Measurements from ENCODE around the gene ZPLD1.

The ZPLD1 gene

DNA sequence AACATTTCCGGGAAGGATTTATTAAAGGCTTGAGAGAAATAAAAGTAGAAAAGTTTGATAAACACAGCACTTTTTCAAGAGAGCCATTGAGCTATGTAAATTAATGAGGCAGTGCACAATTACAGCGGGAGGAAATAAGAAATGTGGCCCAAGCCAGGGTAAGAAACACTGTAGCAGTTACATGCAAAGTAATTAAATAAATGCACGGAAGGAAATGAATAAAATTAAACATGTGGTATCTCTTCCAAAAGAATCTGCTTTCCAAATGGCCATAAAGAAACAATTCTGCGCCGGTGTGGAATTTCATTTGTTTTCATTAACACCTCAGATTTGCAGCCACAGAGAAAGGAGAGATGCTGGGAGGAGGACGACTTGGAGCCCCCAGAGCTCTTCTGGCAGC lies 35.3 kb downstream of the ZPLD1 start:
- no peak for DNase-seq

DNA sequence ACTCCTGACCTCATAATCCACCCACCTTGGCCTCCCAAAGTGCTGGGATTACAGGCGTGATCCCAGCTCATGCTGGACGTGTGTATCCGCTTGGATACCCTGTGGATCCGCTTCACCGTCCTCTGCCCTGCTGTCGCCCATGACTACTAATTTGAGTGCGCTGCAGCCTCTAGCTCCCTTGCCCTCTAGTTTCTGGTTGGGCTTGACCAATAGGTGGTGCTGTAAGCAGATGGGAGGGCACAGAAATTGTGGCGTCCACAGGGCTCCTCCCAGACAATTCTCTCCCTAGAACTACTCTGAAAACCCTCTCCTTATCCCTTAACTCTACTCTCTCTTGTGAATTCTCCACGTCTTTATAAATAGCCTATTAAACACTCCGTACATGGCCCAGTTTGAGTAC lies 36.2 kb downstream of the ZPLD1 start:
- no peak for DNase-seq

DNA sequence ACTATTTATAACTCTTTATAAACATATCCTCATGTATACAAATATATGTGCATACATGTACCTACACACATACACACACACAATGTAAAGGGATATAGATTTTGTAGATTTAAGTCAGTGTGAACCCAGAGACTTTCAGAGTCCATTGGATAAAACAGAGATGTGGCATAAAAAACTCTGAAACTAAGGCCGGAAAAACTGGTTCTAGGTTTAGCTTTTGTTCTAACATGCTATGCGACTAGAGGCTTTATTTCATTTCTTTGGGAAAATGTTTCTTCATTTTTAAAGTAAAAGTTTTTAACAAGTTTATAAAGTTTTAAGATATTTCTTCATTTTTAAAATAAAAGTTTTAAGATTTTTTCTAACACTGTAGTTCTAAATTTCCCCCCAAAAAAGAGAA lies 36.7 kb downstream of the ZPLD1 start:
- no peak for DNase-seq

DNA sequence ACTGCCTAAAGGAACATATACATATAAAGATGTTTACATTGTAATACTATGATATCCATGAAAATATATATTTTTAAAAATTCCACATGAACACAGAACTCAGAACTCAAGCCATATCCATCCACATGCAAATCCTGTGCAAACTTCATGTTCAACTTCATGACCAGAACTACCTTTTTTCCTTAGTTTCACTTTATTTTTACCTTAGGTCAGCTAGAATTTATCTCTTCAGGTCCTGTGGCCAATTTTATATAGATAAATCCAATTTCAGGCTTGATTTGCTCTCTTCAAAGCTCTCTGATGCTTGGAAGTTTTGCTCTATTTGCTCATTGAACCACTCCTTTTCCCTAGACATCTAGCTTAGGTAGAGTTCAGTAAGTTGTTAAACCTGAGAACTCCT lies 38.8 kb downstream of the ZPLD1 start:
- DNase-seq = no peak

DNA sequence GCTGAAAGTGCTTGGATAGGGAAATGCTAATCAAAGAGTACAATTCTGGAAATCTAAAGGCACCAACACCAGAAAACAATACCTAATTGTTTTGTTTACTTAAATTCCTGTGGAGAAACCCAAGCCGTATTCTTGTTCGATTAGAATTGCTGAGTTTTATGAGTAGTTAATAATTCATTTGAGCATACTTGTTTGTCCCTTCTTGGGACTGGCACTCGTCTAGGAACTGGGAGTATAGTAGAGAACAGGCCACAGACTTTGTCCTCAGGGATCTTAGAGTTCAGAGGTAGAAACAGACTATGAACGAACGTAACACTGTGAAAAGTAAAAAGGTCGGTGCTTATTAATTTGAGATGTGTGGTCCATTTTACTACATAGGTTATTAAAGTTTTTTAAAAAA lies 39.4 kb downstream of the ZPLD1 start:
- no peak for DNase-seq

DNA sequence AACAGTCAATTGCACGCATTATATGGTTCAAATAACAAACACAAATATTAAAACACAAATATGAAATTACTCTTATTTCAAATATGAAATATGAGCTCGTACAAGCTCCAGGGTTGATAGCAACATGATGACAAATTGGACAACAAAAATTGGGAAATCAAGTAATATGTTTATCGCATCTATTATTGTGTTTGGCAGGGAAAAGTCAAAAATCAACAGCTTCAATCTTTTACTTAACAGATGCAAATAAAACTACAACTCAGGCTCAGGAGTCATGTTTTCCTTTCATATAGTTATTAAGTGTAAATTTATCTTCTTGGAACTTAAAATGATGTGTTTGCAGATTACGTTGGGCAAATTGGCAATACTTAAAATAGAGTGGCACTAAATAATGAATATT lies 41.4 kb downstream of the ZPLD1 start:
- DNase-seq = no peak

DNA sequence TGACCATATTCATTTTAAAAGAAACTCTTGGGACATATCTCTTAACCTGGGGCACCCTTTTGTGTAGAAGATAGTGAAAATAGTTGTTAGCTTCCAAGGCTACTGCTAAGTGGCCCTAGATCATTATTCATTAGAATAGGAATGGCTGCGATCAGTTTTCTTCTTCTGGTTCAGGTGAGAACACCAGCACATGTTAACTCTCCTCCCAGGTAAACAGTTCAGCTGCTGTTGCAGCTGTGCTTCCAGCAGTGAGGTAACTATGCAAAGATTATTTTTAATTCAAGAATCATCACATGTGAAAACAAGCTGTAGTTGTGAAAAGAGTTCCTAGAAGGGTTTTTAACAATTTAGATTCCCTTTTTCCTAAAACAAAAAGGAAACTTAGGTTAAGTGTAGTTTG lies 43.3 kb downstream of the ZPLD1 start:
- DNase-seq = no peak

DNA sequence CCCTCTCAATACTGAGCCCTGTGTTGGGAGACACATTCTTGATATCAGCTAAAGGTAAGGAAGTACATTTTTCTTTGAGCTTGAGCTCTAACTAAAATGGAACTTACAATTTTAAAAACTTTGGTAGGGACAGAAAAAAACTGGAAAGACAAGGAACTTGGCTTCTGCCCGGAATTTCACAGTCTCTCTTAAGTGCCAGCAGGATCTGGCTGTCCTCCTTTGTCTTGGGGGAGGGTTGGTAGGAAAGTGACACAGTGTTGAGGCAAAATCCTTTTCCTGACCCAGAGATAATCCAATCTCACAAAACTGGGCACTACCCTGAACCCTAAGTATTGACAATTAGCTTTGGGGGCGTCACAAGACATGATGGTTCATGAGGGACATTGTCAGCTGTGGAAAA lies 45.3 kb downstream of the ZPLD1 start:
- DNase-seq = peak; percentile 79

DNA sequence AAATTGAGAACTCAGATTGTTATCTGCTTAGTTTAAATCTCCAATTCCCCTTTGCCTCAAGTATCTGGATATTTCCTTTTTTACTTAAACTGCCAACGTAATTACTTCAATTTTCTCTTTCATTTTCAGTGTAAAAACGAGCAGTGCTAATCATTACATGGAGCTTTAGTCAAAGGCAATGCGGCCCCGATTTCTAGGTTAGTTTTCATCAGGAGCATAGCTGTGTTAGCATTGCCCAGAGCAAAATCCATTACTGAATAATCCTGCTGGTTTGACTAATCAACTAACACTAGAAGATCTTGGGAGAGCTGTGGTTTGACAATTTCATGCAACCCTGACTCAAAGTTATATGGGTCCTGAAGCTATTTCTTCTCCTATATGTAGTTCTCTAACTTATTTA lies 46.2 kb downstream of the ZPLD1 start:
- DNase-seq = peak; percentile 73

DNA sequence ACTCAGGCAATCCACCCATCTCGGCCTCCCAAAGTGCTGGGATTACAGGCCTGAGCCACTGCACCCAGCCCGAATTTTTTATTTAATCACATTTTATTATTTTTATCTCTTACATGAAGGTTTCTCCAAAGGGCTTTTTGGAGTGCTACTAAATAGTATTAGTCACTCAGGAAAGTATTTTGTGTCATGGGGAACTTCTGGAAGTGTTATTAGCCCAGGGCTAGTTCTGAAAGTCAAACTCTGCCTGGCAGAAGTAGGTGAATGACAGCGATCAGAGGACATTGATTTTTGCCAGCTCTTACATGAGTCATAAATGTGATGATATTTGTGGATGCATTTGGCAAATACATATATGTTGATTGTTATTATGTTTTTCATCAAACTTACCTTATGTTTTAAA lies 48.7 kb downstream of the ZPLD1 start:
- DNase-seq = peak; percentile 74

DNA sequence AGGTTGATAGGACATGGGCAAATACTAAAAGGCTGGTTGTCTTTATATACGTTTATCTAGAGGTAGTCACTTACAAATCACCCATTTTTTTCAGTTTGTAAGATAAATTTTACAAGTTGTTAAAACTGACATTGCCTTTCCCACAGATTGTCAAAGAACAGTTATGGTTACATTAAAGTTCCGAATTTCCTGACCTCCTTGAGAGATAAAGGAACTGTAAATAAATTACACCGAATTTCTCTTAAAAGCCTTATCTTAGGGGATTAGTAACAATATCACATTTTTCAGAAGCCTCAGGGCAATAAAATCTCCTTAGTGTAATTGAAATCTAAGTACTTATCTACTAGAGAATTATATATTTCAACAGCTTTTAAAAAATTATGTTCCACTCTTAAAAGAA lies 49.5 kb downstream of the ZPLD1 start:
- peak; percentile 56 for DNase-seq

DNA sequence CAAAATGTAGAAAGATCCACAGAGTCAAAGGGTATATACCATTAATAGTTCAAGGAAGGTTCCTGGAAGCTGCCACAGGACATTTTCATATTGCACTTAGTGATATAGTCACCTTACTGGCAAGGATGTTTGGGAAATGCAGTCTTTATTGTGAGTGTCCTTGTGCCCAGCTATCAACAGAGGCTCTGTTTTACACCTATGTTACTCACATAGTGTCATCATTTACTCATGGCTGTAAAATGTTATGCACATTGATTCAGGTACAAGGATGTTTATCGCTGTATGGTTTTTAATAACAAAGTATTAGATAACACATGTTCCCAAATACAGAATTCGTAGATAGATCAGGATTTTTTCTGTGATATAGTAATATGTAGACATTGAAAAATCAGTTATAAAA lies 50.9 kb downstream of the ZPLD1 start:
- DNase-seq = no peak

DNA sequence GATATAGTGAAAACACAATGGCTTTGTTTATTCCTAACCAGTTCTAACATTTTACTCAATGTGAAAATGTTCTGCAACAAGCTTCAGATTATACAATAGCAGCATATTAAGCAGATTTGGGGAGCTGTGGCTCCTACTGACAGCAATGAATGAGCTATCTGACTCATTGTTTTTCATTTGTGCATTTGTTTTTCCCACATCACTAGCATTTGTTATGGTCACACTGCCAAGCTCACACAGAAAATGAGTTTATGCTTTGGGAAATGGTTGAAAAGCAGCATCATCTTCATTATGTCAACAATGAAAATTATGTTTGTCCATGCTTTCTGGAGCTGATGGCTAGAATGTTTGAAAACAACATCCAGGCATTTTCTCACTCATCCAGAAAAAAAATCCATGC lies 53.5 kb downstream of the ZPLD1 start:
- no peak for DNase-seq

DNA sequence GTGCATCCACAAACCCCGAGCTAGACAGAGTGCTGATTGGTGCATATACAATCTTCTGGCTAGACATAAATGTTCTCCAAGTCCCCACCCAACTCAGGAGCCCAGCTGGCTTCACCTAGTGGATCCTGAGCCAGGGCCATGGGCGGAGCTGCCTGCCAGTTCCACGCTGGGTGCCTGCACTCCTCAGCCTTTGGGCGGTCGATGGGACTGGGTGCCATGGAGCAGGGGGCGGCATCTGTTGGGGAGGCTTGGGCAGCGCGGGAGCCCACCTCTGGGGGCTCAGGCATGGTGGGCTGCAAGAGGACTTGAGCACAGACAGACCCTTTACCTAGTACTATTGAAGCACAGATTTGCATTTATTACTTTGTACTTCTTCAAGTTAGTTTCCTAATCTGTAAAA lies 57.5 kb downstream of the ZPLD1 start:
- DNase-seq = no peak

DNA sequence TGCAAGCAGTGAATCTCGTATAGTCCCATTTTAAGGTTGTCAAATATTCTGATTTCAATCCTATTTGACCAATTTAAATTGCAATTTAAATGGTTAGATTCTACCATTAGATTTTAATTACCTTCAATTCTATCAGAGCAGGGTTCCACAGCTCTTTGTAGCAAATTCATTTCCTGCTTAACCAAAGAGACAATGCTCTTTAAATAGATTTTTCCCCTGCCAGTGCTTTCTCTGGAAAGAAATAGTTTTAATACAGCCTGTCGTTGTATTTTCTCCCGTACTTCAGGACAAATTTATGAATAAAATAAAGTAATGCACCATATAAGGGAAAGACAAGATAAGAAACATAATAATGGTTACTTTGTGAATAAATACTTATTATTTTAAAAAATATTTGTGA lies 62.8 kb downstream of the ZPLD1 start:
- DNase-seq = no peak

DNA sequence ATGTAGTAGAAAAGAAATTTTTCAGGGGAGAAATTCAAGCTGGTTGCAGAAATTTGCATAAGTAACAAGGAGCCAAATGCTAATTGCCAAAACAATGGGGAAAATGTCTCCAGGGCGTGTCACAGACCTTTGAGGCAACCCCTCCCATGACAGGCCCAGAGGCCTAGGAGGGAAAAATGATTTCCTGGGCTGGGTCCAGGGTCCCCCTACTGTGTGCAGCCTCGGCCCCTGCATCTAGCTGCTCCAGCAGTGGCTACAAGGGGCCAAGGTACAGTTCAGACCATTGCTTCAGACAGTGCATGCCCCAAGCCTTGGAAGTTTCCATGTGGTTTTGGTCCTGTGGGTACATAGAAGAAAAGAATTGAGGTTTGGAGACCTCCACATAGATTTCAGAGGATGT lies 70.7 kb downstream of the ZPLD1 start:
- DNase-seq = no peak

DNA sequence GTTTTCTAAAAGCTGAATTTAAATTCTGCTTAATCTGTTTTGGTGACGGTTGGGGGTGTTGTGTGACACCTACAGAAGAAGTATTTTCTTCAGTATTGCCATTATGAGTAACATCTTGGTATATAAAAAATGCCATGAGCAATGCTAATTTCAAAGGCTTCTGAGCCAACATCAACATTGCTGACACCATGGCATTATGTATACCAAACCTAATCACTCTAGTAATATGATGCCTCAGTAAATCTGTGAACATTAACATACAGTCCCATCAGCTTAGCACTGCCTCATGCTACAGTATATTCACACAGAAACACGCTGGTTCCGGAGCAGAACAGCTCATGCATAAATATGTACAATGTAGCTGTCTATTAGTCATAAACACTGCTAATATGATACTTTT lies 75.8 kb downstream of the ZPLD1 start:
- DNase-seq = peak; percentile 21

DNA sequence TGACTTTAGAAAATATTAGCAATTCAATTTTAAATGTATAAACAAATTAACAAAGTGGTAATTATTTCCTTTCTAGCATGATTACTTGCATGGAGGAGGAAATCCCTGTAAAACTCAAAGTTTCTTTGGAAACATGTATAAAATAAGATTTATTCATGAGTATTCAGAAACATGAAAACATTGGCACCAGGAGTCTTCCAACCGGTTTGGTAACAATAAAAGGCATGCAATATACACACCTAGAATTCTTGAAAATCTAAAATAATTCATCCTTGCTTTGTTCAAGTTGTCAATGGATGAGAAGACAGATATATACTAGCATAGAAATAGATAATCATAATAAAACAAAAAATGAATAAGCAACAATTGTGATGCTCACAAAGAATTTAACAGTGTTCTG lies 76.4 kb downstream of the ZPLD1 start:
- no peak for DNase-seq

DNA sequence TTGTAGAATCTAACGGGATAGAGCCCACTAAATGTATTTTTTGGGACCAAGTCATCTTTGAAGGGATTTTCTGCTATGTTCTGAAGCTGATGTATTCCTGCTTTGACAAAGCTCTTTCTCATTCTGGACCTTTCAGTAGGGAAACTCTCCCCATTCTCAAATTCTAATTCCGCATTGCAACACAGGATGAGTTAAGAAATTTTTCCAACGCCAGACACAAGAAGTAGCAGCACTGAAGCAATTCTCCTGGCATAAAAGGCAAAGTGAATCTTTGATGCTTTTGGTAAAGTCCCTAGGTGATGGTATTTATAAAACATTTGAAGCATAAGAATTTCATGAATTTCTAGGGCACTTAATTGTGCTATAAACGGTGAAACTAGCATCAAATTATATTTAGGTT lies 76.8 kb downstream of the ZPLD1 start:
- no peak for DNase-seq

DNA sequence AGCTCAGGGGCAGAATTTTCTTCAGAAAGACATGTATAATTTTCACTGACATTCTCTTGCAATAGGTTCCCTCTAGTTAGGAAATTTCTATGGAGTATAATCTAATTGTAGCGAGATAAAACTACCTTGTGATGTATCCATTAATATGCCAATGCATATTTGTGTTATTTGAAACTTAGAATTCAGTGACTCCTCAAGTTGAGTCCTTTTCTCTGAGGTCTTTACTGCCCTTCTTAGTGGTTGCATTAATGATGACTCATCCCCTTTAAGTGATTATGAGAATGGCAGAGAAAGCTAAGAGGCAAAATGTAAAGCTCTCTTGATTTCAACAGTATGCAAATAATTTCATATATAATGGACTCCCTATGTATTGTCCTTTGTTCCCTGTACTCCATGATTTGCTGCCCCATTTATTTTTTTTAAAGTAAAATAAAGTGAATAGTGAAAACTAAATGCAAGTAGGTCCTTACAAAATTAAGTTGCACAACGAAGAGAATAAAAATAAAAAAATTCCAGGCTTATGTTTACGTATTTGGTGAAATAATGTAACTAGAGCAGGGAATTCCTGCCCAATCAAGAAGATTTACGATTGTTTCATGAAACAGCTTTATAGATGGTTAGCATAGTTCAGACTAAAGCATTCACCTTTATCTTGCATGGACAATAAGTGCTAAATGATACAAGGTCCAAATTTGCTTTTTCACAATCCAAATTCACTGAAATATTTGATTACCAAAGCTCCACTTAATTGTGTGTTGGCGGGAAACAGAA lies 78.1 kb downstream of the ZPLD1 start:
- peak; percentile 44 for DNase-seq

DNA sequence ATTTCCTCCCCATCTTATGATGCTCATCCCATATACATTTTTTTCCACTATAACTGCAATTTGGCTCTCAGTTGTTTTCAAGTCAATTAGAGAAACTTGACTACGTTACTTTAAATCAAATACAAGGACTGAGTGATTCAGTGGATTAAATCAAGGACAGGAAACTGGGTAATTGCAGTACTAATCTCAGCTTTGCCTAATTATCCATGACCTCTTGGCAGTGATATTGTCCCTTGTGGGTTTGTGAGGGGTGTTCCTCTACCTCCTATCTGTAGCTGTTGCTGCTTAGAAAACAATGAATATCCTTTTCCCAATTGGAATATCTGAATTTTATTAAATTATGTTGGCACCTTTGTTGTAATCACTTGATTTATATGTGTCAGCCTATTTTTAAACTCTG lies 79.4 kb downstream of the ZPLD1 start:
- peak; percentile 94 for DNase-seq

DNA sequence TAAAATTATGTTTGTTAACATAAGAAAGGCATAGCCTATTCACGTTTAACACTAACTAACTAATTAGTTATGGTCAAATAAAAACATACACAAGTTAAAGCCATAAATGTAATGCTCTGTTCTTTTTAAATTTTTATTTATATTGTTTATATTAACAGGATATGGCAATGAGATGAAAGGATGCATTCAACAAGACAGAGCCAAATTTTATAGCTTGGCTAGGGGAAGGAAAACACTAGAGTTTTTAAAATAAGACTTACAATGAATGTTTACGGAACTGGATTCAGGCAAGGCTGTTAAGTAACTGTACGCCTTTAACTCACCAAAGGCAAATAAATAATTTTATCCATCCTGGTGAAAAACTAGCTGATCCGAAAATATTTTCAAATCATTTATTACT lies 86.4 kb downstream of the ZPLD1 start:
- DNase-seq = no peak

DNA sequence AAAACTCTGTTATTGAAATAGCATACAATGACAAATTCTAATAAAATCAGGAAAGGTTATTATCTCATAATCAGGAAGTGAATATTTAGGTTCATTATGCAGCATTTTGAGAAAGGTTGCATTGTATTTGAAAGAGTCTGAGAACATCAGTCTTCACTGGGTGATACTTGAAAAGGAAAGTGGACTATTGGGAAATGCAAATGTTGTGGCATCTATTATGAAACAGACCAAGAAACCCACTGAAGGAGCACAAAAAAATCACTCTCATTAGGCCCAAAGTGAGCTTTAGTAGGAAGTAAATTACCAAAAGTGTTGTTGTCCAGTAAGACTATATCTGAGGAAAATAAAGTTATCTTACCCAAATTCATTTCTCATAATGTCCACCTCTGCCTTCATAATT lies 90.8 kb downstream of the ZPLD1 start:
- no peak for DNase-seq

DNA sequence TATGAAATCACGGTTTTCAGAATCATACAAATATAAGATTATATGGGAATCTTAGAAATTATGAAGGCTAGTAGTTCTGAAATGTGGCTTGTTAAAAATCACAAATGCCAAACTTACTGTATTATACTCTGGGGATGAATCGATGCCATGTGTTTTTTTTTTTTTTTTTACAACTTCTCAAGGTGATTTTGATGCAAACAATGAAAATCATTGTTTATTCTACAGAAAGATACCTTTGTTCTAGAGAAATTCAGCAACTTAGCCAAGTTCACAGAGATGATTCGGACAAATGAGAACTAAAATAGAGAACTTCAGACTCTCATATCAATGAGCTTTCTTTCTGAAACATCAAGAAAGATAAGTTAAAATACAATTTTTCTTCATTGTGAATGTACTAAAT lies 92.0 kb downstream of the ZPLD1 start:
- no peak for DNase-seq

DNA sequence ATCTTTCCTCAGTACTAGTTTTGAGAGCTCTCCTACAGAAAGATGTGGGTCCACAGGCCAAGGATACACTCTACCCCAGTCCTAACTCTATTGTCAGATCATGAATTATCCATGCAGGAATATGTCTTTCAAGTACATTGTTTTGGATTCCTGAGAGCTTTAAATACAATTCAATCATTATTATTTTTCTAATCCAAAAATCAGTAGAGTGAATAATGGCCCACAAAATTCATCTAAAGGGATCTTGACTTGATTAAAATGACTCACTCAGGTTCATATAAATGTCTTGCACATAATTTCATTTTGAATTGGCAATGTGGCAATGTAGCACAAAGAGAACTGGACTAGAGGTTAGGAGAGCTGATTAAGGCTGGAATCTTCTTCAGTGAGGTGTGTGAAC lies 93.9 kb downstream of the ZPLD1 start:
- DNase-seq = no peak

Data from NCI-H82 (cell line).